C1 segment of cervical spinal cord (tissue), 14 donors: ENCODE results near the gene TNIK.
A peak's percentile ranks its signal among the peaks of the same experiment; 100 is the strongest.

Experiments used
- DNase-seq, 14 donors: peaks; one replicate each; lab custom pipeline; 2025; lab: John Stamatoyannopoulos, UW

The TNIK gene

DNA sequence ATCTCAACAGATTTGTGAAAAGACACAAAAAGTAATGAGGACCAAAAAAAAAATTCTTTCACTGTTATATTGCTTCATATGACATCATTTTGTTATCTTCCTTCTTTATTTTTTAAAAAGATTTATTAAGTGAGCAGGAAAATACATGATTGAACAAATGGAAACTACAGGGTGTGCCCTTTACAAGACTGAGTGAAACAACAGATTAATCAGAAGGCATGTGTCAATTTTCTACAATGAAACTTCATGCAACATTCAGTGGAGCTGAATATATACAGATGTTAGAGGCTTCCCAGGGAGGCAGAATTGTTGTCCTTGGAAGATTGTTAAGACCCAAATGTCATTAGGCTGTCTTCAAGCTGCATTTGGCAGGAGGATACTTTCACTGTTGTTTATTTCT is 405.3 kb downstream of the TNIK start:
- DNase-seq: no peak

- DNase-seq: no peak
These were observed 406.0 kb downstream of the TNIK start for GRCh38 chr3:171054231-171054630.

DNA sequence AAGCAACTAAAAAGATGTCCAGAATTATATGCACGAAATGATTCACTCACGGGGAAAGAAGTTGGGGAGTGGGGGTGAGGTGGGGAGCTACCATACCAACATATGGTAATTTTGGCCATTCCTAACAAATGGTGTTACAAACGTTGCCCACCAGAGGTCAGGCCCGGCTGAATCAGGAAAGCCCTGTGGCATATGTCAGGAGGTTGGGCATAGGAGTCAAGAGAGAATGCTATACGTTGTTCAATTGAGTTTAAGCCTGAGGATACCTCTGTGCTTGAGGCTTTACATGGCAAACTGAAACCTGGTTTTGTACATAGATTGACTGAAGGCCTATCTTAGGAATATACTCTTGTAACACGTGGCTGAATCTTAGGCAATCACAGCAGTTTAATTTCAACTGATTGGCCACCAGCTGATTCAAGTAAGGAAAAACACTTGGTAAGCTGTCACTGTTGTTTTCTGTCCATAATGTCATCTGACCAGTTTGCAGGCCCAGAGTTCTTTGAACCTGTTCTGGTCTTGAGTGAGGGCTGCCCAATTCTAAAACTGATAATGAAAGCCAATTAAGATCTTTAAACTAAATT is 410.3 kb downstream of the TNIK start:
- peak in 10 of 14 donors; percentile 3 to 26 (median 20) for DNase-seq

DNA sequence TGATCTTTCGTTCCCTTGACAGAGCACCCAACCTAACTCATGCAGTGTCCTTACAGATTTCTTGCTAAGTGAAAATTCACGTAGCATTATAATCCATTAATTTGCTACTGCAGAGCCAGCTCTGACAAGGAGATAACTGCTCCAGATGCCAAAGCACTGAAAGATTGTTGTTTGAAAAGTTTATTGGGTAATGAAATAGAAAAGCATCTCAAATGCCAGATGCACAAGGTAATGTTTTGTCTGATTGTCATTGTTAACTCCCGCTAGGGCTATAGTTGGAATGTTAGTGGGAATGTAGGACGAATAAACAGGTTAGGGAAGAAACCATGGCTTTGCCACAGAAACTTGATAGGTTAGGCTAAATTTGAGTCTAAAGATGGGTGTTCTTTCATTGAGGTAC is 413.4 kb downstream of the TNIK start:
- DNase-seq: no peak

DNA sequence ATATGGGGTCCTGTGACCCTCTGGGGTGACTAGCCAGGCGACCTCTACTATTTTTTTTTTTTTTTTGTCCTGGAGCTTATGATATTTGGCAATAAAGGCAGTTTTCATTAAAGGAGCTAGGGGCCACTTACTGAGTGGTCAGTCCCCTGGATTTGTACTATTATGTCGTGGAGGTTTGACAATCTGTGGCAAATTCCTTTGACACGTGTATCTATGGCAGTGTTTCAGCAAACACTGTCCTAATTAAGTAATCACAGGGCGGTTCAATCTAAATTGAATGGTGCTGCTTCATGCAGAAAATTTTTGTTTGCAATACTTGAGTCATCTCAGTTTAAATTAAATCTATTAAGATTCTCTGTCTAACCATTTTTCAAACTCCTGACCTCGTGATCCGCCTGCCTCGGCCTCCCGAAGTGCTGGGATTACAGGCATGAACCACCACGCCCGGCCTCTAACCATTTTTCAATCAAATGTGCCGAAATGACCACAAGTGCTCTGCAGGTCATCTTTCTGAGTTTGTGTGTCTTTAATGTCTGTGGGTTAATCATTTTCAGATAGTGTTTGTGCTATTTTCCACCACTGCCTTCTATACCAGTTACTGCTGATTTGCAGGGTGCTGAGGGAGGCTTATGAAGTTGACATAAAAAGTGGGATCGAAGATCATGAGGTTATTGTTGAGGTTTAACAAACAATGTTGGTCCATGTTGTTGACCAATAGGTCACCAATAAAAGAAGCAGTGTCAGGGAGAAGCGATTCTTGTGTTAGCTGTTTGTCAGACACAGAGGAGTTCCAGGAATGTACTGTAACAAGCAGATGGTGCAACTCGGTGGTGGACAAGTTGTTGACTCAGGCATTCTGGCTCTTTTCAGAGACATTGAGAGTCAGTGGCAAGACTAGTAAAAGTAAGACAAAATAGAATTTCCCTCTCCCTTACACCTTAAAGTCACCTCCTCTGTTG is 415.1 kb downstream of the TNIK start:
- DNase-seq: no peak

- no peak for DNase-seq
These were observed 415.8 kb downstream of the TNIK start for GRCh38 chr3:171044384-171044783.

DNA sequence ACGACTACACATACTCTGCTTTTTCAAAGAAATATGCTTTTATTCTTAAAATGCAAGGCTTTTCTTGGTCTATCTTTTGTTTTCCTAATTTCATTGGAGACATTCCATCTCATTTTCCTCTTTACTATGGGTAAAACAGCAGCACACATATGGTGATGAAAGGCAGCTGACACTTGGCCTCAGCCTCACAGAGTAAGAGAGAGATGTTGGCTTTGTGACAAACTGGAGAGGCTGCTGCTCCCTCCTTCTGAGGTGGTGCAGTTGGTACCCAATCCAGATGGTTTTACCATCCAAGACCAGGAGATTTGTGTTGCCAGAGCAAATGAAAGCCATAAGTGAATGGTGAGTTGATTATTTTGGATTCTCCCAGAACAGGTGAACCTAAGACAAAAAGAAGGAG is 420.5 kb downstream of the TNIK start:
- DNase-seq: no peak

- DNase-seq: no peak
These were observed 421.9 kb downstream of the TNIK start for GRCh38 chr3:171038342-171038741.

DNA sequence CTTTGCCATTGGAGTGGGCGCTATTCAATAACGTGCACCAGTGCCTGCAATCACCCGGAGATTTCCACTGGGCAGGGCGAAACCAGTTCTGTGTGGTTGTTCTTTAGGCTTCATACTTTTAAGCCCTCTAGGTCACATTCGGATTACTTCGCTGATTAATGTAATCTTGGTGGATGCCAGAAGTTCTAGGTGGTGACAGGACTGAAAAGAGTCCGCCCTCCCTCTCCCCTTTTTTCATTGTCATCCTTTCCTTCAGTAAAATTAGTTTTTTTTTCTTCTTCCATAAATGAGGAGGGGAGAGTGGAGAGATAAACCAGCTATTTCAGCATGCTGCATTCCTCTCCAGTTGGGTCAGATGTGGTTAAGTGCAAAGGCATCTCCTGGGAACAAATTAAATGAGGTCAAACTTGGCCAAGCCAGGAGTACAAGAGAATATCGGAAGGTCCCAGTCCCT is 431.4 kb downstream of the TNIK start:
- no peak for DNase-seq

DNA sequence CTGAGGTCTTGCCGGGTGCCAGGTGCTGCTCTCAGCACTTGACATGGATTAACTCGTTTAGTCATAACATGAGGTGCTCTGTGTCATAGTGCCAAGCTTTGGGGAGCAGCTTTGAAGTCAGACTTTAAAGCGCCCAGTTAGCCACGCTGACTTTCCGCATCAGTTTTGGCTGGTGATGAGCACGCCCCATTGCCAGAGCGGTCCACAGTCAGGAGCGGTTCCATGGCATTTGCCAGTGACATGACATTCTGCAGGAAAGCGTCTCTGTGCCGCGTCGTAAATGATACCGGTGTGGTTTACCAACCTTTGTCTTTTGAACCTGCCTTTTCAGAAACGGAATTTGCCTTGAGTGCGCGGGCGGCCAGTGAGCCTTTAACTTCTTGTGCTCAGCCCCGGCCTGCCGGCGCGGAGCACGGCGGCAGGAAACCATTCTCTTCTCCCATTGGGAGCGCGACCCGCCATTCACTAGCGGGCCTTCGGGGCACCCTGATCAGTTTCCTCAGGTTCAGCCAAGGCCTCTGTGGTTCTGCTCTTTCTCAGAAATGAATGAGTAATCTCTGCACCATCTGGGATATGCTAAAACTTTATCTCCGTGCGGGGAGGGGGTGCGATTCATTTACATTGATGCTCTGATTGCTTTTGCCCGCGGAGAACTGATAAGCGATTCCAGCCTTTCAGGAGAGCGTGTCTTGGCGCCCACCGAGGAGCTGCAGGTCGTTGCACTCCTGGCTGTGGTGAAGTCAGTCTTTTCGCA is 432.0 kb downstream of the TNIK start:
- DNase-seq: peak in 4 of 14 donors; percentile 8 to 30 (median 26)

DNA sequence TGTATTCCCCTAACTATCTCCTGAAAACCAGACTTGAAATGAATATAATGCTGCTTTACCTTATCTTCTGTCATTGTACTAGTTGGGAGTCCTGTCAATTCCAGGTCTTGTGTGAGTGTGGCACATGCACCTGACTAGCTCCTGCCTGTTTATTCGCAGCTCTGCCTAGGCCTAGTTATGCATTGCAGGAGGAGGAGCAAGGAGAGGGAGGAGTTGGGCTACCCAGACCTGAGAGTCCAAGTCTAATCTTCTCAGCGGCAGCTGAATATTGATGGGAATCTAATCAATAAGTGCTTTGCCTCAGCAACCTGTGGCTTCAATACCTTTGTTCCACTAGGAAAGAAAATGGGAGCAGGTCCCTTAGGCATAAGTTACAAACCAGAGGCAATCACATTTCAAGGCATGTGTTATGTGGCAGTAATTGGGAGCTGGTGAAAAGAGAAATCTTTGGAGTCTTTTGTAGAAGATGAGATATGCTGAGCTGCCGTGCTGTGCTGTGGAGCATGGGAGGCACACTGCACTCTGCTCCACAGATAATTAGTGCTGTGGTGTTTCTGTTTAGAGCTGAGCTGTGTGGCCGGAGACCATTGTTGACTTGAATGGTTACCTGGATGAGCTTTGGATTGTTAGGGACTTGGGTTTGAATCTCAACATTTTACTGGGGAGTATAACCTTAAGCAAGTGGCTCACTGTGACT is 433.5 kb downstream of the TNIK start, which contains the start of gene SLC2A2:
Gene SLC2A2, minus strand, starts transcription at position 124 of the 697 bp plus-strand sequence. Its CDS starts 50 bp downstream, at position 74.
- DNase-seq: no peak

GRCh38 chr3:171023566-171023965 is 436.6 kb downstream of the TNIK start:
- DNase-seq: no peak

GRCh38 chr3:171021377-171021776 is 438.8 kb downstream of the TNIK start:
- no peak for DNase-seq

DNA sequence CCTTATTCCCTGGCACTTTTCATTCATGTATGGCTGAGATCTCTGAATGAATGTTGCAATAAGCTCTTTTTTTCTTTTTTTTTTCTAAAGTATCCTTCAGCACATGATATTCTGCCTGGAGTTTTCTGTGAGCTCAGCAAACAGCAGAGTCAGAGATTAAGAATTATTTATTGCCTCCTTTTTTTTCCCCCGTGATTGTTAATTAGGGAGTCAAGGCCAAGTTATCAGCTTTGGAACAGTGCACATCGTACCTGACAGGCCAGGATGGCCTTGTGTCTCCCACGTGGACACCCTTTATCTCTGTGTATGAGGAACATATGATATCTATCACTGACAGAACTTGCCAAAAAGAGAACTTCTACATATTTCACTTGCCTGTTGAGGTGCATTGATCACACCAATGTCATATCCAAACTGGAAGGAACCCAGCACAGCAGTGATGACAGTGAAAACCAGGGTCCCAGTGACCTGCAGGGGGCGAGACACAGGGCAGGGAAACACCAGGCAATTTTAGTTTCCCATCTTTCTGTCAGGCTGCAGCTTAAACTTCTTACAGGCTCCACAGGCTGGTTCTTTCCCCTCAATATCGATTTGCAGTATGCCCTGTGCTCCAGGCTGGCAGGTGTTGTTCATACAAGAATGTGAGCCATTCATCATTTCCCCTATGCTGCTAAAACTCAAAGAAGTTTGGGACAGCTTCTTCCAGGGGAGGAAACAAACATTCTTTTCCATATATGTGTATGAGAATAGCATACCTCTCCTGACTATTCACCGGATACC is 441.9 kb downstream of the TNIK start:
- DNase-seq: no peak

DNA sequence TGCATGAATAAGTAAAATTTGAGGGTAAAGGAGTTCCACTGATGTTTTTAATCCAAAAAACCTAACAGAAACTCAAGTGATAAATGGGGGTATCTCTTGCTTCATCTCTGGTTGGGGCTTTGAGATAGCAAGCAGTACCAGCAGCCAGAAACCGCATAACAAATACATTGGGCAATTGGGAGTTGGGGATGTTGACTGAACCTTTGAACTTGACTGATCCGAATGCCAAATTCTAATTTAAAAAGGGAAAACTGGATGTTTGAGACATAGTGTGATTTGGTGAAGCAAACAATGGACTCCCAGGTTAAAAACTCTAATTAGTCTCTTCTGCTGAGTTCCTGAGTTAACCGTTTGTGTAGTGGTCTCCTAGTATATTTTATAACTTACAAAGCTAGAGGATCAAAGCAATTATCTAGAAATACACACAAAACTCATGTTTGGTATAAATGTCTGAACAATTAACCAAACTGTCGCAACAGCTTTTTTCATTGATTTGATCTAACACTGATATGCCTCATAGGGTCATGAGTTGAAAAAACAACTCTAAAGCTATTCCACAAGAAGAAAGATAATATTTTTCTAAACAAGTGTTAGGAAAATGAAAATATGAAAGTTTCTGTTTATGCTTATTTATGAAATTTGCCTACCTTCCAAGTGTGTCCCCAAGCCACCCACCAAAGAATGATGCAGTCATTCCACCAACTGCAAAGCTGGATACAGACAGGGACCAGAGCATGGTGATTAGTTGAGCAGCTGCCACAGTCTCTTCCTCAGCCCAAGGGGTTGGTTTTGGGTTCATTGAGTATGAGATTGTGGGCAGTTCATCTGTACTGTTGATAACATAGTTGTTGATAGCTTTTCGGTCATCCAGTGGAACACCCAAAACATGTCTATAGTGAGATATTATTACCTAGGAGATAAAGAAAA is 446.1 kb downstream of the TNIK start:
- no peak for DNase-seq

GRCh38 chr3:171011873-171012336 is 448.3 kb downstream of the TNIK start:
- DNase-seq: no peak
